ENCODE data around the gene SHOC2. TPM values are rescaled to one million over a fixed set of nuclear protein-coding genes. Genes with fewer than 3 reads are reported as not detected.
"Not testable (repeated sequence)": the region's sequence is repeated elsewhere in the genome, so short reads cannot be mapped to it uniquely, and the experiment has no call there.

SHOC2 gene
- total RNA-seq, 6 experiments from 2014 or later, result 48.9 to 61.1 (median 56.6) TPM

DNA sequence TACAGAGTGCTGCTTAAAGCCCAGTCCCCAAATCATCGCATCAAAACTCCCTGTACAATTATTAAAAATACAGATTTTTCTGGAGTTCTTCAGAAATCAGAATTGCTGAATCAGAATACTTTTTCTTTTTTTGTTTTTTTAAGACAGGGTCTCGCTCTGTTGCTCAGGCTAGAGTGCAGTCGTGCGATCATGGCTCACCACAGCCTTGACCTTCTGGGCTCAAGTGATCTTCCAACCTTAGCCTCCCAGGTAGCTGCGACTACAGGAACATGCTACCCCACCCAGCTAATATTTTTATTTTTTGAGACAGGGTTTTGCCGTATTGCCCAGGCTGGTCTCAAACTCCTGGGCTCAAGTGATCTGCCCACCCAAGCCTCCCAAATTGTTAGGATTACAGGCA lies 4.4 kb upstream of the SHOC2 start:
- Mint-ChIP-seq H3K4me1 (ENCODE audit: low read depth) (peaks cover 75% of the 10 kb centered on the region), H3K27ac (no peak overlapping the region), H3K27me3 (ENCODE audit: insufficient read depth) (peaks cover 5% of the 10 kb centered on the region; the same call in 1 of the 2 replicates), H3K9me3 (no peaks in the 10 kb centered on the region), H3K36me3 (ENCODE audit: low read depth) (peaks cover 10% of the 10 kb centered on the region), H3K4me3 (no peak overlapping the region)
- no peak for DNase-seq
- TF ChIP-seq, protein P1, sequence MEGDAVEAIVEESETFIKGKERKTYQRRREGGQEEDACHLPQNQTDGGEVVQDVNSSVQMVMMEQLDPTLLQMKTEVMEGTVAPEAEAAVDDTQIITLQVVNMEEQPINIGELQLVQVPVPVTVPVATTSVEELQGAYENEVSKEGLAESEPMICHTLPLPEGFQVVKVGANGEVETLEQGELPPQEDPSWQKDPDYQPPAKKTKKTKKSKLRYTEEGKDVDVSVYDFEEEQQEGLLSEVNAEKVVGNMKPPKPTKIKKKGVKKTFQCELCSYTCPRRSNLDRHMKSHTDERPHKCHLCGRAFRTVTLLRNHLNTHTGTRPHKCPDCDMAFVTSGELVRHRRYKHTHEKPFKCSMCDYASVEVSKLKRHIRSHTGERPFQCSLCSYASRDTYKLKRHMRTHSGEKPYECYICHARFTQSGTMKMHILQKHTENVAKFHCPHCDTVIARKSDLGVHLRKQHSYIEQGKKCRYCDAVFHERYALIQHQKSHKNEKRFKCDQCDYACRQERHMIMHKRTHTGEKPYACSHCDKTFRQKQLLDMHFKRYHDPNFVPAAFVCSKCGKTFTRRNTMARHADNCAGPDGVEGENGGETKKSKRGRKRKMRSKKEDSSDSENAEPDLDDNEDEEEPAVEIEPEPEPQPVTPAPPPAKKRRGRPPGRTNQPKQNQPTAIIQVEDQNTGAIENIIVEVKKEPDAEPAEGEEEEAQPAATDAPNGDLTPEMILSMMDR (IDR thresholded peaks at IDR 0.05), result no peak

GRCh38 chr10:110915600-110915999 lies 3.8 kb upstream of the SHOC2 start:
- not testable (repeated sequence) for H3K36me3 Mint-ChIP-seq (ENCODE audit: low read depth); H3K27ac Mint-ChIP-seq; H3K4me3 Mint-ChIP-seq; DNase-seq; H3K27me3 Mint-ChIP-seq (ENCODE audit: insufficient read depth); H3K9me3 Mint-ChIP-seq
- peaks cover 70% of the 10 kb centered on the region for H3K4me1 Mint-ChIP-seq (ENCODE audit: low read depth)

DNA sequence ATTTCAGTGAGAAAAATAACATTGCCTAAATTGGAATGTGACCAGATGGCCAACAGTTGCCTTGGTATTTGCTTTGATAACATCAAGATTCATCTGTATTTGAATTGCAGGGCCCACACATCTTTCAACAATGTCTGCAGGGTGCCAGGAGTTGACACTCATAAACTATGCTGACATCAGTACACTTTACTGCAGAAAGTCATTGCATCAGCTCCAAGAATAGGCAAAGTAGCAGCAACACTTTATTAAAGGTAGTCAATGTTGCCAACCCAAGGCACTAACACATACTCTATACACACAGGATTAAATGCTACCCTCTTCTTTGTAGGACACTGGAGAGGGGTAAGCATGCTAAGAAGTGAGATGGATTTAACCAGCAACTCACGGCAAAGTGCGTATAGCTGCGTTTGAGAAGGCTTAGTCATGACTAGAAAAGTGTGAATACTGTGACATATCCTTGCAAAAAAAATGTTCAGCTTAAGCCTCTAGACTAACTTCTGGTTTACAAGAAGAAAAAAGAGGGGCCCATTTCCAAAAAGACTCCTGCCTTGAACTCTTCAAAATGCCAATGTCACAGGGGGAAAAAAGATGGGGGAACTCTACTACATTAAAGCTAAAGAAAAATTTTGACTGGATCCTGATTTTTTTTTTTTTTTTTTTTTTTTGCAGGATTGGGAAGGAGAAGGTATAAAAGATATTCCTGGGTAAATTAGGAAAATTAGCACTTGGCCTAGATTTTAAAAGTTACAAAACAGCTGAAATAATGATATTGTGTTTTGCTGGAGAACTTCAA lies 2.7 kb upstream of the SHOC2 start:
- H3K27me3 Mint-ChIP-seq (ENCODE audit: insufficient read depth), result peaks cover 7% of the 10 kb centered on the region; the same call in 1 of the 2 replicates

GRCh38 chr10:110918269-110918642 lies 1.1 kb upstream of the SHOC2 start:
- peak overlapping the region; percentile 100 for H3K27ac Mint-ChIP-seq
- H3K4me3 Mint-ChIP-seq, result peak overlapping the region; percentile 94
- H3K36me3 Mint-ChIP-seq (ENCODE audit: low read depth), result no peaks in the 10 kb centered on the region; the same call in 1 of the 2 replicates
- H3K9me3 Mint-ChIP-seq, result no peaks in the 10 kb centered on the region
- DNase-seq, result peak; percentile 95
- TF ChIP-seq, protein P1 (IDR thresholded peaks at IDR 0.05), result peak; percentile 21; the same call in 1 of the 2 replicates
- H3K4me1 Mint-ChIP-seq (ENCODE audit: low read depth), result peaks cover 67% of the 10 kb centered on the region
- peaks cover 7% of the 10 kb centered on the region; the same call in 1 of the 2 replicates for H3K27me3 Mint-ChIP-seq (ENCODE audit: insufficient read depth)

More for the DNA sequence above, 2.7 kb upstream of the SHOC2 start:
- no peaks in the 10 kb centered on the region; the same call in 1 of the 2 replicates for H3K36me3 Mint-ChIP-seq (ENCODE audit: low read depth)
- H3K27ac Mint-ChIP-seq, result peak overlapping the region; percentile 100
- DNase-seq, result peak; percentile 92
- H3K4me3 Mint-ChIP-seq, result peak overlapping the region; percentile 94
- TF ChIP-seq, protein P1 (IDR thresholded peaks at IDR 0.05), result no peak
- H3K4me1 Mint-ChIP-seq (ENCODE audit: low read depth), result peaks cover 70% of the 10 kb centered on the region
- H3K9me3 Mint-ChIP-seq, result no peaks in the 10 kb centered on the region

DNA sequence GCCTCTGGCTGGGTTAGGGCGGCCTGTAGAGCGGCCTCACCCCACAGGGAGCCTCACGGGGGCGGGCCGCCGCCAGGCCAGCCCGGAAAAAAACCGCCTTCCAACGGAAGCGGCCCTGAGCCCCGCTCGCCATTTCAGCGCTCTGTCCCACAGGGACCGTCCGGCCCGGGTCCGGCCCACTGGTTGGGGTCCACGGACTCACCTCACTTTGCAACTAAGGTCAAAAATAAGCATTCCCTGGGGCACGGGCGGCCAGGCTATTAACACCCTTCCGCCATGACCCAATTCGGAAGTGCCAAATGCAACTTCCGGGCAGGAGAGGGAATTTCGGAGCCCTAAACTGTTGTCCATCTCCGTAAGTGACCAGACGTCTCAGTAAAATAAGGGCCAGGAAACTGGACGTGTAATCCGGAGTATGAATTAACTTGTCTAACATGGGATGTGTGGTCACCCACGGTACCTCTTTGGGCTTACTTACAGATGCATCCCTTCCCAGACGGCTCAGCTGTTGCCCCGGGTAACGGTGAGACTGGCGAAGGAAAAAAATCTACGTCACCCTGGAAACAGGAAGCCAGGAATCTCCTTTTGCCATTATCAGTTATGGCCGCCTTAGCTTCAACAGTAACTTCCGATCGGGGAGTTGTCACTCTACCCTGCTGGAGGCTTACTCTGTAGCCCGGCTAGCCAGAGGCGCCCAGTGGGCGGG lies 608 bp upstream of the SHOC2 start, which contains the start of gene BBIP1:
Gene BBIP1, minus strand, starts transcription at position 538 of the 706 bp plus-strand sequence. CDS start 1,023 bp downstream, outside the sequence.
- Mint-ChIP-seq H3K4me3 (peak within 1 kb of the TSS; percentile 94), H3K4me1 (ENCODE audit: low read depth) (peaks cover 69% of the 10 kb centered on the region)
- peak; percentile 100 for DNase-seq

More for the DNA sequence above, 608 bp upstream of the SHOC2 start, which contains the start of gene BBIP1:
- Mint-ChIP-seq H3K27me3 (ENCODE audit: insufficient read depth) (peaks cover 7% of the 10 kb centered on the region; the same call in 1 of the 2 replicates), H3K9me3 (no peaks in the 10 kb centered on the region), H3K27ac (peak within 1 kb of the TSS; percentile 100), H3K36me3 (ENCODE audit: low read depth) (no peaks in the 10 kb centered on the region; the same call in 1 of the 2 replicates)
- TF ChIP-seq, protein P1 (IDR thresholded peaks at IDR 0.05), result no peak

Data from HFFc6 (cell line).